SK-N-MC (cell line): ENCODE measurements around the gene PIK3C2G.

Source experiments
- EZH2 ChIP-seq: fragments of 200-600 bp; sonication (generic); IDR thresholded peaks from one replicate; pipeline ENCODE4 v1.6.1; 2017; ENCODE audit warnings: antibody characterized with exemption
- POLR2AphosphoS5 ChIP-seq: IDR thresholded peaks from 2 replicates; pipeline ENCODE4 v1.6.1; 2012; ENCODE audit warnings: mild to moderate bottlenecking, low read depth, low read length, borderline replicate concordance

- TF ChIP-seq POLR2AphosphoS5, result no peak
- no peak for TF ChIP-seq EZH2
Measured at GRCh38 chr12:18432206-18432605, 170.9 kb downstream of the PIK3C2G start.
